ENCODE data around the gene C16orf89. TPM values are rescaled to one million over a fixed set of nuclear protein-coding genes. Genes with fewer than 3 reads are reported as not detected.

C16orf89 gene
- total and polyA plus RNA-seq, 10 of the 15 experiments (the other 5 are each of a cell fraction or from before 2014, with no cell fraction given) = not detected

DNA sequence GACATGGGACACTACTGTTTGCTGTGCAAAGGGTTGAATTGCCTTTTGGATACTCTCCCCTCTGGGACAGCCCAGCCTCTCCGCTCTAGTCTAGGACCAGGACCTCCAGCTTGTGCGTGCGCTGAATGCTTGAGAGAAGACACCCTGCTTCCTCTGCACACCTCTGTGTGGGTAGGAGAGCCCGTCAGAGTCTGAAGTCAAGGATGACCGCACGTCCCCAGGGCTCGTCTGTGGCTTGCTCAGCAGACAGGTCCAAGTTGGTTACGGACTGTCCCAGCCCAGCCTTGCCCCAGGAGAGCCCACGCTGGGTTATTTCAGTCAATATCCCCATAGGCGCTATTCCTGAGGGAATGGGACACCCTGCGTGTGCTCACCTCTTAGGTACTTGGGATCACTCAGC is 3.7 kb downstream of the C16orf89 start (continued):
- TF ChIP-seq, protein P1, sequence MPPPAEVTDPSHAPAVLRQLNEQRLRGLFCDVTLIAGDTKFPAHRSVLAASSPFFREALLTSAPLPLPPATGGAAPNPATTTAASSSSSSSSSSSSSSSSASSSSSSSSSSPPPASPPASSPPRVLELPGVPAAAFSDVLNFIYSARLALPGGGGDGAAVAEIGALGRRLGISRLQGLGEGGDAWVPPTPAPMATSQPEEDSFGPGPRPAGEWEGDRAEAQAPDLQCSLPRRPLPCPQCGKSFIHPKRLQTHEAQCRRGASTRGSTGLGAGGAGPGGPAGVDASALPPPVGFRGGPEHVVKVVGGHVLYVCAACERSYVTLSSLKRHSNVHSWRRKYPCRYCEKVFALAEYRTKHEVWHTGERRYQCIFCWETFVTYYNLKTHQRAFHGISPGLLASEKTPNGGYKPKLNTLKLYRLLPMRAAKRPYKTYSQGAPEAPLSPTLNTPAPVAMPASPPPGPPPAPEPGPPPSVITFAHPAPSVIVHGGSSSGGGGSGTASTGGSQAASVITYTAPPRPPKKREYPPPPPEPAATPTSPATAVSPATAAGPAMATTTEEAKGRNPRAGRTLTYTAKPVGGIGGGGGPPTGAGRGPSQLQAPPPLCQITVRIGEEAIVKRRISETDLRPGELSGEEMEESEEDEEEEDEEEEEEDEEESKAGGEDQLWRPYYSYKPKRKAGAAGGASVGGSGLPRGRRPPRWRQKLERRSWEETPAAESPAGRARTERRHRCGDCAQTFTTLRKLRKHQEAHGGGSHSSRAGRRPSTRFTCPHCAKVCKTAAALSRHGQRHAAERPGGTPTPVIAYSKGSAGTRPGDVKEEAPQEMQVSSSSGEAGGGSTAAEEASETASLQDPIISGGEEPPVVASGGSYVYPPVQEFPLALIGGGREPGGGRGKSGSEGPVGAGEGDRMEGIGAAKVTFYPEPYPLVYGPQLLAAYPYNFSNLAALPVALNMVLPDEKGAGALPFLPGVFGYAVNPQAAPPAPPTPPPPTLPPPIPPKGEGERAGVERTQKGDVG (CRISPR knock-in tag; IDR thresholded peaks at IDR 0.05) = no peak
- TF ChIP-seq SMAD5 (IDR thresholded peaks at IDR 0.05; ENCODE audit: low read depth) = no peak
- no peak for TF ChIP-seq BACH1 (IDR thresholded peaks at IDR 0.05; ENCODE audit: borderline replicate concordance)
- 0 out of 2 replicates have a peak, but pooled peaks have one; percentile 18 for TF ChIP-seq EED (IDR thresholded peaks at IDR 0.05; ENCODE audit: low read depth)
- no peak for TF ChIP-seq RELA (IDR thresholded peaks at IDR 0.05; ENCODE audit: borderline replicate concordance, partially characterized antibody)
- TF ChIP-seq HCFC1 (IDR thresholded peaks at IDR 0.05; ENCODE audit: low read length) = no peak
- TF ChIP-seq SREBF1 (IDR thresholded peaks at IDR 0.05; ENCODE audit: low read length) = no peak
- TF ChIP-seq, protein P2, sequence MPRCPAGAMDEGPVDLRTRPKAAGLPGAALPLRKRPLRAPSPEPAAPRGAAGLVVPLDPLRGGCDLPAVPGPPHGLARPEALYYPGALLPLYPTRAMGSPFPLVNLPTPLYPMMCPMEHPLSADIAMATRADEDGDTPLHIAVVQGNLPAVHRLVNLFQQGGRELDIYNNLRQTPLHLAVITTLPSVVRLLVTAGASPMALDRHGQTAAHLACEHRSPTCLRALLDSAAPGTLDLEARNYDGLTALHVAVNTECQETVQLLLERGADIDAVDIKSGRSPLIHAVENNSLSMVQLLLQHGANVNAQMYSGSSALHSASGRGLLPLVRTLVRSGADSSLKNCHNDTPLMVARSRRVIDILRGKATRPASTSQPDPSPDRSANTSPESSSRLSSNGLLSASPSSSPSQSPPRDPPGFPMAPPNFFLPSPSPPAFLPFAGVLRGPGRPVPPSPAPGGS (IDR thresholded peaks at IDR 0.05; ENCODE audit: borderline replicate concordance, insufficient read depth, low read depth, low read length, poor library complexity, severe bottlenecking) = no peak
- TF ChIP-seq NR2C1 (IDR thresholded peaks at IDR 0.05) = no peak
- TF ChIP-seq BHLHE40 (IDR thresholded peaks at IDR 0.05; ENCODE audit: borderline replicate concordance in 1 of 2, low read depth in 2 of 2, low read length in 1 of 2) = peak; percentile 80 to 88; a peak in 3 of 4 replicates
- TF ChIP-seq, protein P3, sequence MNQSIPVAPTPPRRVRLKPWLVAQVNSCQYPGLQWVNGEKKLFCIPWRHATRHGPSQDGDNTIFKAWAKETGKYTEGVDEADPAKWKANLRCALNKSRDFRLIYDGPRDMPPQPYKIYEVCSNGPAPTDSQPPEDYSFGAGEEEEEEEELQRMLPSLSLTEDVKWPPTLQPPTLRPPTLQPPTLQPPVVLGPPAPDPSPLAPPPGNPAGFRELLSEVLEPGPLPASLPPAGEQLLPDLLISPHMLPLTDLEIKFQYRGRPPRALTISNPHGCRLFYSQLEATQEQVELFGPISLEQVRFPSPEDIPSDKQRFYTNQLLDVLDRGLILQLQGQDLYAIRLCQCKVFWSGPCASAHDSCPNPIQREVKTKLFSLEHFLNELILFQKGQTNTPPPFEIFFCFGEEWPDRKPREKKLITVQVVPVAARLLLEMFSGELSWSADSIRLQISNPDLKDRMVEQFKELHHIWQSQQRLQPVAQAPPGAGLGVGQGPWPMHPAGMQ (IDR thresholded peaks at IDR 0.05; ENCODE audit: borderline replicate concordance) = no peak
- TF ChIP-seq, protein P4, sequence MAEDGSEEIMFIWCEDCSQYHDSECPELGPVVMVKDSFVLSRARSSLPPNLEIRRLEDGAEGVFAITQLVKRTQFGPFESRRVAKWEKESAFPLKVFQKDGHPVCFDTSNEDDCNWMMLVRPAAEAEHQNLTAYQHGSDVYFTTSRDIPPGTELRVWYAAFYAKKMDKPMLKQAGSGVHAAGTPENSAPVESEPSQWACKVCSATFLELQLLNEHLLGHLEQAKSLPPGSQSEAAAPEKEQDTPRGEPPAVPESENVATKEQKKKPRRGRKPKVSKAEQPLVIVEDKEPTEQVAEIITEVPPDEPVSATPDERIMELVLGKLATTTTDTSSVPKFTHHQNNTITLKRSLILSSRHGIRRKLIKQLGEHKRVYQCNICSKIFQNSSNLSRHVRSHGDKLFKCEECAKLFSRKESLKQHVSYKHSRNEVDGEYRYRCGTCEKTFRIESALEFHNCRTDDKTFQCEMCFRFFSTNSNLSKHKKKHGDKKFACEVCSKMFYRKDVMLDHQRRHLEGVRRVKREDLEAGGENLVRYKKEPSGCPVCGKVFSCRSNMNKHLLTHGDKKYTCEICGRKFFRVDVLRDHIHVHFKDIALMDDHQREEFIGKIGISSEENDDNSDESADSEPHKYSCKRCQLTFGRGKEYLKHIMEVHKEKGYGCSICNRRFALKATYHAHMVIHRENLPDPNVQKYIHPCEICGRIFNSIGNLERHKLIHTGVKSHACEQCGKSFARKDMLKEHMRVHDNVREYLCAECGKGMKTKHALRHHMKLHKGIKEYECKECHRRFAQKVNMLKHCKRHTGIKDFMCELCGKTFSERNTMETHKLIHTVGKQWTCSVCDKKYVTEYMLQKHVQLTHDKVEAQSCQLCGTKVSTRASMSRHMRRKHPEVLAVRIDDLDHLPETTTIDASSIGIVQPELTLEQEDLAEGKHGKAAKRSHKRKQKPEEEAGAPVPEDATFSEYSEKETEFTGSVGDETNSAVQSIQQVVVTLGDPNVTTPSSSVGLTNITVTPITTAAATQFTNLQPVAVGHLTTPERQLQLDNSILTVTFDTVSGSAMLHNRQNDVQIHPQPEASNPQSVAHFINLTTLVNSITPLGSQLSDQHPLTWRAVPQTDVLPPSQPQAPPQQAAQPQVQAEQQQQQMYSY (CRISPR knock-in tag; IDR thresholded peaks at IDR 0.05) = no peak
- TF ChIP-seq MYB (IDR thresholded peaks at IDR 0.05; ENCODE audit: borderline replicate concordance, low read depth, low read length) = no peak
- no peak for TF ChIP-seq SMC3 (IDR thresholded peaks at IDR 0.05; ENCODE audit: borderline replicate concordance, low read length)
- TF ChIP-seq MTA3 (IDR thresholded peaks at IDR 0.05; ENCODE audit: borderline replicate concordance, low read length) = no peak
- no peak for TF ChIP-seq WRNIP1 (IDR thresholded peaks at IDR 0.05; ENCODE audit: borderline replicate concordance, low read depth, low read length)
- peak; percentile 85 for TF ChIP-seq BCL11A (IDR thresholded peaks at IDR 0.05; ENCODE audit: low read depth, low read length)
- TF ChIP-seq ZZZ3 (IDR thresholded peaks at IDR 0.05; ENCODE audit: control insufficient read depth, insufficient read length, low read depth) = no peak
- TF ChIP-seq IKZF2 (IDR thresholded peaks at IDR 0.05) = peak; percentile 65 to 73
- TF ChIP-seq CREM (IDR thresholded peaks at IDR 0.05; ENCODE audit: low read depth) = peak; percentile 39; the same call in 1 of the 2 replicates
- TF ChIP-seq SPI1 (IDR thresholded peaks at IDR 0.05; ENCODE audit: borderline replicate concordance, insufficient read depth, low read depth, low read length) = peak; percentile 33; the same call in 1 of the 2 replicates

Data from GM12878 (cell line).